Measurements from ENCODE around the gene AGBL1. TPM values are rescaled to one million over a fixed set of nuclear protein-coding genes. Genes with fewer than 3 reads are reported as not detected.

The AGBL1 gene
- total and polyA plus RNA-seq, 2 donors (not counting 1 experiment from before 2014, with no cell fraction given): not detected

GRCh38 chr15:86322629-86323028 lies 243.0 kb downstream of the AGBL1 start:
- Mint-ChIP-seq H3K27me3 (no peaks in the 10 kb centered on the region), H3K4me3 (no peak overlapping the region), H3K9me3 (ENCODE audit: insufficient read depth) (peaks cover 4% of the 10 kb centered on the region), H3K4me1 (no peaks in the 10 kb centered on the region), H3K27ac (no peak overlapping the region)
- DNase-seq: no peak
- Histone ChIP-seq H3K27ac (ENCODE audit: low read length in 2 of 2) (no peak overlapping the region), H2AFZ (ENCODE audit: insufficient read depth, low read depth, low read length, poor library complexity, severe bottlenecking) (no peak overlapping the region), H3K79me2 (ENCODE audit: control insufficient read depth, insufficient read depth, low read length) (no peaks in the 10 kb centered on the region), H3K4me2 (replicated peaks; ENCODE audit: low read depth, low read length, poor library complexity, severe bottlenecking) (no peak overlapping the region), H3K4me3 (ENCODE audit: control extremely low read depth in 1 of 5, extremely low read depth in 1 of 5, insufficient read depth in 1 of 5, low read depth in 2 of 5, low read length in 4 of 5) (no peak overlapping the region), H3K27me3 (replicated peaks in 1 of 4; ENCODE audit: control extremely low read depth in 1 of 4, control insufficient read depth in 3 of 4, insufficient read depth in 4 of 4, low read length in 3 of 4) (no peaks in the 10 kb centered on the region), H3K9ac (ENCODE audit: low read length) (no peak overlapping the region), H3K9me3 (ENCODE audit: control extremely low read depth in 1 of 3, control insufficient read depth in 2 of 3, insufficient read depth in 1 of 3, low read length in 2 of 3) (no peaks in the 10 kb centered on the region), H4K20me1 (ENCODE audit: control insufficient read depth, insufficient read depth, low read length, poor library complexity, severe bottlenecking) (no peaks in the 10 kb centered on the region), H3K4me1 (ENCODE audit: control insufficient read depth in 2 of 2, insufficient read depth in 2 of 2, low read length in 2 of 2) (no peaks in the 10 kb centered on the region), H3K36me3 (replicated peaks in 1 of 2; ENCODE audit: control extremely low read depth in 1 of 2, control insufficient read depth in 1 of 2, extremely low read depth in 1 of 2, insufficient read depth in 2 of 2, low read length in 1 of 2) (no peaks in the 10 kb centered on the region)
- WGBS (ENCODE audit: insufficient coverage): 60% methylated on average over 1 of the region's 1 CpG
- no peak for ATAC-seq (ENCODE audit: low read depth)
- TF ChIP-seq EZH2 (IDR thresholded peaks at IDR 0.05; ENCODE audit: borderline replicate concordance, insufficient read depth, low read depth, low read length, poor library complexity, severe bottlenecking): no peak
- TF ChIP-seq, protein P1, sequence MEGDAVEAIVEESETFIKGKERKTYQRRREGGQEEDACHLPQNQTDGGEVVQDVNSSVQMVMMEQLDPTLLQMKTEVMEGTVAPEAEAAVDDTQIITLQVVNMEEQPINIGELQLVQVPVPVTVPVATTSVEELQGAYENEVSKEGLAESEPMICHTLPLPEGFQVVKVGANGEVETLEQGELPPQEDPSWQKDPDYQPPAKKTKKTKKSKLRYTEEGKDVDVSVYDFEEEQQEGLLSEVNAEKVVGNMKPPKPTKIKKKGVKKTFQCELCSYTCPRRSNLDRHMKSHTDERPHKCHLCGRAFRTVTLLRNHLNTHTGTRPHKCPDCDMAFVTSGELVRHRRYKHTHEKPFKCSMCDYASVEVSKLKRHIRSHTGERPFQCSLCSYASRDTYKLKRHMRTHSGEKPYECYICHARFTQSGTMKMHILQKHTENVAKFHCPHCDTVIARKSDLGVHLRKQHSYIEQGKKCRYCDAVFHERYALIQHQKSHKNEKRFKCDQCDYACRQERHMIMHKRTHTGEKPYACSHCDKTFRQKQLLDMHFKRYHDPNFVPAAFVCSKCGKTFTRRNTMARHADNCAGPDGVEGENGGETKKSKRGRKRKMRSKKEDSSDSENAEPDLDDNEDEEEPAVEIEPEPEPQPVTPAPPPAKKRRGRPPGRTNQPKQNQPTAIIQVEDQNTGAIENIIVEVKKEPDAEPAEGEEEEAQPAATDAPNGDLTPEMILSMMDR (IDR thresholded peaks at IDR 0.05): no peak
- CTCF ChIA-PET: no interaction called here
- POLR2A ChIA-PET: no interaction called here
- intact Hi-C loops (cut with micrococcal nuclease): no loop called here

- Histone ChIP-seq H4K20me1 (ENCODE audit: control insufficient read depth, insufficient read depth, low read length, poor library complexity, severe bottlenecking) (no peaks in the 10 kb centered on the region), H3K4me2 (replicated peaks; ENCODE audit: low read depth, low read length, poor library complexity, severe bottlenecking) (no peak overlapping the region), H3K27ac (ENCODE audit: low read length in 2 of 2) (no peak overlapping the region), H3K36me3 (replicated peaks in 1 of 2; ENCODE audit: control extremely low read depth in 1 of 2, control insufficient read depth in 1 of 2, extremely low read depth in 1 of 2, insufficient read depth in 2 of 2, low read length in 1 of 2) (no peaks in the 10 kb centered on the region), H3K27me3 (replicated peaks in 1 of 4; ENCODE audit: control extremely low read depth in 1 of 4, control insufficient read depth in 3 of 4, insufficient read depth in 4 of 4, low read length in 3 of 4) (no peaks in the 10 kb centered on the region), H2AFZ (ENCODE audit: insufficient read depth, low read depth, low read length, poor library complexity, severe bottlenecking) (no peak overlapping the region), H3K79me2 (ENCODE audit: control insufficient read depth, insufficient read depth, low read length) (no peaks in the 10 kb centered on the region), H3K9ac (ENCODE audit: low read length) (no peak overlapping the region), H3K4me1 (ENCODE audit: control insufficient read depth in 2 of 2, insufficient read depth in 2 of 2, low read length in 2 of 2) (no peaks in the 10 kb centered on the region), H3K9me3 (ENCODE audit: control extremely low read depth in 1 of 3, control insufficient read depth in 2 of 3, insufficient read depth in 1 of 3, low read length in 2 of 3) (peaks cover 0 to 18% (median 7%) of the 10 kb centered on the region in 3 donors), H3K4me3 (ENCODE audit: control extremely low read depth in 1 of 5, extremely low read depth in 1 of 5, insufficient read depth in 1 of 5, low read depth in 2 of 5, low read length in 4 of 5) (no peak overlapping the region)
- 44% methylated on average over 2 of the region's 2 CpGs for WGBS (ENCODE audit: insufficient coverage)
- no peaks in the 10 kb centered on the region for H3K27me3 Mint-ChIP-seq
- H3K27ac Mint-ChIP-seq: no peak overlapping the region
- ATAC-seq (ENCODE audit: low read depth) (no peak), DNase-seq (no peak)
- POLR2A ChIA-PET: no interaction called here
- peaks cover 9% of the 10 kb centered on the region for H3K9me3 Mint-ChIP-seq (ENCODE audit: insufficient read depth)
- TF ChIP-seq, protein P1 (IDR thresholded peaks at IDR 0.05): no peak
- TF ChIP-seq EZH2 (IDR thresholded peaks at IDR 0.05; ENCODE audit: borderline replicate concordance, insufficient read depth, low read depth, low read length, poor library complexity, severe bottlenecking): no peak
- CTCF ChIA-PET: no interaction called here
- H3K4me3 Mint-ChIP-seq: no peak overlapping the region
- intact Hi-C loops (cut with micrococcal nuclease): no loop called here
- no peaks in the 10 kb centered on the region for H3K4me1 Mint-ChIP-seq
These were observed 247.7 kb downstream of the AGBL1 start for GRCh38 chr15:86327230-86327865.

Data from B cell (primary cell).